ENCODE data around the gene OR52W1.
A peak's percentile ranks its signal among the peaks of the same experiment; 100 is the strongest.
"Not testable (repeated sequence)": the region's sequence is repeated elsewhere in the genome, so short reads cannot be mapped to it uniquely, and the experiment has no call there.

The OR52W1 gene

GRCh38 chr11:6217722-6218121 lies 18.7 kb downstream of the OR52W1 start:
- DNase-seq (ENCODE audit: low spot score), result no peak

DNA sequence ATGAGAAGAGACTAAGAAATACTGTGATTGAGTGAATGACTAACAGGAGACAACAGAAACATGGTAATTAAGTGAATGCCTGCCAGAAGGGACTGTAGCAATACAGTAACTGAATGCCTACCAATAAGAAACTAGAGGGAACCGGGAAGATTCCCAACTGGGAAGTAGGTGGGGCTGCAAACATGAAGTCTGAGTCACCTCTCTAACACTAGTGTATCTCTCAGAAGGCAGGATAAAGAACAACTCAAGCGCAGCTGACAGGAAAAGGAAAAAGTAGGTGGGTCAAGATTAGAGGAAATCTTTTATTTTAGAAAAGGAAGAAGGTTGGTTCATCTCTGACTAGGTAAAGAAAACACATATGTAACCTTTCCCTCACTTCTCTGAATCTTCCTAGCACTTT lies 20.3 kb downstream of the OR52W1 start:
- peak; percentile 26 for DNase-seq (ENCODE audit: low spot score)

DNA sequence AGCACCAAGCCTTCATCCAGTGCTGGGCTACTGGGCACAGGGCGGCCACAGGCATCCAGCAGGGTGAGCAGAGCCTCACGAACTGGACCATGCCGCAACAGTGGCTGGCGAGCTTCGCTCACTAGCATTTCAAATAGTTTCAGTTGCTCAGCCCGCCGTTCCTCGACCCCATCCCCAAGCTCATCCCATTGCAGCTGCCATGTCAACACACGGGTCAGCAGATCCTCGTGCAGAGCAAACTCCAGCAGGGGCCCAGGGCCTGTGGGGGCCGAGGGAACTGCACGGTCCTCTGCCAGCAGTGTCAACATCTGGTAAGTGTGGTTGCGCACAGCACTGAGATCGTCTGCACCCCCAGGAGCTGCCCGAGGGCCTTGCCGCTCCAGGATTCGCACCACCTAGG lies 24.8 kb downstream of the OR52W1 start:
- no peak for DNase-seq (ENCODE audit: low spot score)

DNA sequence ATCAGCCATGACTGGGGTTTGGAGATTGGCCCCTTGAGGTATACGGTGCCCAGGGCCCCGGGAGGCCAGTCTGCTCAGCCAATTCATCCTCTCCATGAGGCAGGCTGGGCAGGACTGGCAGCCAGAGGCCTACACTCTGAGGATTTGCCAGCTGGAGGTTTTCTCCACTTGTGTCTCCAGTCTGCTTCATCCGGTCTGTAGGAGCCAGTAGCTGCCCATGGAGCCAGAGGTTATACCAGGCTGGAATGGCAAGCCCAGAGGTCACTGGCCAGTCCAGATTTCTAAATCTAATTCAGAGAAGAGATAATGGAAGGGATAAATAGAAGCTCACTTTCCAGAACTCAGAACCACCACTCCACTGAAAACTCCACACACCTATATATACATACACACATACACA lies 25.4 kb downstream of the OR52W1 start:
- DNase-seq (ENCODE audit: low spot score), result no peak

DNA sequence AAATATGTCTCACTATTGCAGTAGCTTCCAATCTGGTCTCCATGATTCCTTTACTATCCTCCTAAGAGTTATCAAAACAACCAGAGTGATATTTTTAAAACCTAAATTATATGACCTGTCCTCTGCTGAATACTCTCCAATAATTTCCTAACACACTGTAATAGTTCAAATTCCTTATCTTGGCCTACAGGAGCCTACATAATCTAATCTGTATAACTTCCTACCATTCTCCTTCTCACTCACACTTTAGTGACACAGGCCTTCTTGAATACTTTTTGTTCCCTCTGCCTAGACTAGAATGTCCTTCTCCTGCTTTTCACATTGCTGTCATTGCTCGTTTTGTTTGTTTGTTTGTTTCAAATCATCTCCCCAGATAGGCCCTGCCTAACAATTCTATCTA lies 26.0 kb downstream of the OR52W1 start:
- no peak for DNase-seq (ENCODE audit: low spot score)

DNA sequence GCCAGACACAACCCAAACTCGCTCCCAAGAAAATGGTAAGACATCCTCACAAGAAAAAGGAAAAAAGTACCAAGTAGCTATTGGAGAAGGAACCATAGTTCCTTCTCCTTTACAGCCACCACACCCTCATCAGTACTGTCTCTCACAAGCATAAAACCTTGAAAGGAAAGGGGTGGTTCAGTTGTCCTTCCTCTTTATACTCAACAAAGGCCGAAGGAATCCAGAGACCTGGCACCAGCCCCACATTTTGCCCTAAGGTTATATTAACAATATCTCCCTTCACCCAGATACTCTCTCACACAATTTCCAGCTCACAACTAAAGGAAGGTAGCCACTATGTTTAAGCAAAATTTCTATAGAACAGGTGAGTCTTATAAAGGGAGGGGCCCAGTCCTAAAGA lies 26.9 kb downstream of the OR52W1 start:
- DNase-seq (ENCODE audit: low spot score), result no peak

DNA sequence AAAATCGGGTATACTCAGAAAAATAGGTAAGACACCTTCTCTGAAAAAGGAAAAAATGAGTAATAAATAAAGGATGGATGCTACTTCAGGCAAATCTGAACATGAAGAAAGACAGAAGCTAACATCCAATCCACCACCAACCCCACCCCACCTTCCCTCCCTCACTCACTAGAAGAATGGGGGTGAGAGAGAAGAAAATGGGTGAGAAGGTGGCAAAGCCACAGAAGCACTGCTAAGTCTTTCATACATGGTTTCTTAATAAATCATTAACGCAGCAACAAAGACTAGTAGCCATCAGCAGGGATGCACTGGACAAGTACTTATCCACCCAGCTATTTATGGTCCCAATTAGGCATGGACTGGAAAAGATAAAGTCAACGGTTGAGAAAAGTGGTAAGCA lies 29.5 kb downstream of the OR52W1 start:
- DNase-seq (ENCODE audit: low spot score), result no peak

DNA sequence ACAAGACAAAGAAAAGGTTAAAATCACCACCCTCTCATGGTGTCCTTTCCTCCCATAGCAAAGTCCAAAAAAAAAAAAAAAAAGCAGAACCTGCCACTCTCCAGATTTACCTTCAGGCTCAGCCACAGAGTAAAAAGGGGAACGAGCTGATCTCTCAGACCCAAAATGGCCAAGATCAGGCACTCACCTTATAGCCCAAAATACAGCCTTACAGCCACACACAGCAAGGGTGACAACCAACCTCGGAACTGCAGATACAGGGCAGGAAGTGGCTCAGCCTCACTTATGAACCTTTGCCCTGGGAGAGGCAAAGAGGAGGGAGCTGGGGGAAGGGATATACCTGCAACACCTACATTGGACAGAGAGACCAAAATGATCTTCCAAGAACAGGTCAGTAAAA lies 30.9 kb downstream of the OR52W1 start:
- no peak for DNase-seq (ENCODE audit: low spot score)

DNA sequence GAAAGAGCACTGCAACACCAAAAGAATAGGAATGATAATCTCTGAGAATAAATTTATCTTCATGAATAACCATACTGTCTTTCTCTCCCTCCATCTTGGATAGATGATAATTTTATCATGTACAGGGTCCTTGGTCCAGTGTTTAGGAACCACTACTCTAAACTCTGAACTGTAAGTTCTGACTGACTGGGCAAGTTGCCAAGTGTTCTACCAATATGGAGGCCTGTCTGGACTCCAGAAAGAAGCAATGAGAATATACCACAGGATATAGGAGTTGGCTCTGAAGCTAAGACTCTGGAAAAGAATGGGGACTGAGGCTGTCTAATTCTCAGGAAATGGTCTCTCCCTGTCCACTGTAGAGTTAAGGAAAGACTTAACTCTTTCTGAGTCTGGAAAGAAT lies 33.9 kb downstream of the OR52W1 start:
- no peak for DNase-seq (ENCODE audit: low spot score)

DNA sequence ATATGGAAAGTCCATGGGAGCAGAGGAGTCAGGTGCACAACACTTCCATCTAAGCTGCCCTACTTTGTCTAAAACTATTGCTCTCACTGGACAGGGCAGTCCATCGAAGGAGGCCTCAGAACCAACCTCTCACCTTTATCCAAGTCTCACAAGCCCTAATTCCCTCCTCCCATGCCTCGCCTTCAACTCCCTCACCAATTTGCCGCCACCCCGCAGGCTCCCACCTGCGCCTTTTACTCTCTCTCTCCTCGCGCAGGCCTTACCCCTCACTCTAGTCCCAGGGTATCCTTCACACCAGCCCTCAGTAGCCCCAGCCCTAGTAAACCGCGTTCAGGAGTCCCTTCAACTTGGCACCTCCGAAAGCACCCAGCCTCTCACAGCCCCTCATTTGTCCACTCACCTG lies 35.0 kb downstream of the OR52W1 start:
- no peak for DNase-seq (ENCODE audit: low spot score)

GRCh38 chr11:6234387-6235107 lies 35.5 kb downstream of the OR52W1 start, which contains the start of gene FHIP1B:
TSS of gene FHIP1B (minus strand) at chr11:6234636. CDS start at chr11:6224516, 10,120 bp downstream.
- peak; percentile 100 for DNase-seq (ENCODE audit: low spot score)

DNA sequence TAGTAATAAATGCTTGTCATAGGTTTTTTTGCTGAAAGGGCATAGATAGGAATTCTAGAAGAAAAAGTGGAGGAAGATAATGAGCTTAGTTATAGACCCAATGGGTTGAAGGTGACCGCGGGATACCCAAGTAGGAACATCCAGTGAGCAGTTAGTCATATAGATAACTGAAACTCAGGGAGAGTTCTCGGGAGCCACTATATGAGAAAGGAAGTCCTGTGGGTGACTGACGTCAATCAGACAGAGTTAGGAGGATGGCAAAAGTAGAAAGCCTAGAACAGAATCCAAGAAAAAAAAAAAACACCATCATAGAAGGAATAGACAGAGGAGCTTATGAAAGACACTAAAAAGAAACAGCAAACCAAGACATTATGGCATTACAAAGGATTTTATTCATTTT lies 38.2 kb downstream of the OR52W1 start:
- no peak for DNase-seq (ENCODE audit: low spot score)

DNA sequence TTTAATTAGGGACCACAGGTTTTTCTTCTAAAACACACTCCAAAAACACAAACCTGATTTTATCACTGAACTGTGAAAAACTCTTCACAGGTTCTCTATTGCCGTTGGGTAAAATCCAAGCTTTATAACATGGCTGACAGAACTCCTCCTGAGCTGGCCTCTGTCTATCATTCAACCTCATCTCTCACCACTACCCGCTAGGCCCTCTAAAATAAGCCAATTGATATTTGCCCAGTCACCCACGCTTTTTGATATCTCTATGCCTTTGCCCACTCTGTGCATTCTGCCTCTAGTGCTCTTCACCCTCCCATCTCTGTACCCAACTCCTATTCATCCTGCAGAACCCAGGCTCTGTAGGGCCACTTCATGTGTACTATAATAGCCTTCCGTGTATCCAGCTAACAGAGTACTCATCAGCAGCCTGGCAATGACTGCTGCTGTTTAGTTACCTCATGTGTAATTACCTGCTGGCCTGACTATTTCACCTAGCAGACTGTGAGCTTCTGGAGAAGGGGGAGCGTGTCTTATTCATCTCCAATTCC lies 38.8 kb downstream of the OR52W1 start:
- DNase-seq (ENCODE audit: low spot score), result no peak

DNA sequence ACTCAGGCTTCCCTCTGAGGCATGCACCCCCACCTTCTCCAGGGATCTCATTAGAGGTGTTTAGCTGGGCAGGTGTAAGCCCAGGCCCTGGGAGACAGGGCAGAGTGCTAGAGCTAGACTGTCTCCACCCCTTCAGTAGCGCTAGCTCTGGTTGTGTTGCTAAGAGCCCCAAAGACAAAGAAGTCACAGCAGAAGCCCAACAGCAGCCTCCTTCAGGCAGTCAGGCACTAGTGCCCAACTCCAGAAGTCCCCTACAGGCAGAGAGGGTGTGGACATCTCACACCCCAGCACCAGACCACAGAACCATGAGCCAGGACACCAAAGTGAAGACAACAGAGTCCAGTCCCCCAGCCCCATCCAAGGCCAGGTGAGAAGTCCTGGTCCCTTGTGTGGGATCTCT lies 39.9 kb downstream of the OR52W1 start, which contains the start of gene CNGA4:
Gene CNGA4, plus strand, starts transcription at position 188 of the 400 bp plus-strand sequence. Its CDS starts 118 bp downstream, at position 306.
- no peak for DNase-seq (ENCODE audit: low spot score)

- DNase-seq (ENCODE audit: low spot score), result no peak
These were observed 41.1 kb downstream of the OR52W1 start for GRCh38 chr11:6240139-6240538.

DNA sequence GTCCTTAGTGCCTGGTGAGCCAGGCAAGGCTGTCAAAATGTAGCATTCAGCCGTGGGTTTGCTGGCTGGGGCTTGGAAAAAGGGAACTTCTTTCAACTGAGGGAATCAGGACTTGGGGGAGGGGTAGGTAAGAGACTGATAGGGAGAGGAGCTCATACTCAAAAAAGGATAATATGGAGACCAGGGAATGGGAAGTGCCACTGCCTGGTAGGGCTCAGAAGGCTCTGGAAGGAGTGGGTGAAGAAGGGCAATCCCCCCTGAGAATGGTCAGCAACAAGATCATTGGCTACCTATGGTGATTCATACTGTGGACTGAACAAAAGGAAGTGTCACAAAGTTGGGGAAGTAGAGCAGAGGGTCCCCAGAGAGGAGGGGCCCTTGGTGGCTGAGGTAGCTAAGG lies 41.8 kb downstream of the OR52W1 start:
- no peak for DNase-seq (ENCODE audit: low spot score)

- DNase-seq (ENCODE audit: low spot score), result no peak
These were observed 42.3 kb downstream of the OR52W1 start for GRCh38 chr11:6241316-6241715.

- no peak for DNase-seq (ENCODE audit: low spot score)
These were observed 46.5 kb downstream of the OR52W1 start for GRCh38 chr11:6245536-6245935.

DNA sequence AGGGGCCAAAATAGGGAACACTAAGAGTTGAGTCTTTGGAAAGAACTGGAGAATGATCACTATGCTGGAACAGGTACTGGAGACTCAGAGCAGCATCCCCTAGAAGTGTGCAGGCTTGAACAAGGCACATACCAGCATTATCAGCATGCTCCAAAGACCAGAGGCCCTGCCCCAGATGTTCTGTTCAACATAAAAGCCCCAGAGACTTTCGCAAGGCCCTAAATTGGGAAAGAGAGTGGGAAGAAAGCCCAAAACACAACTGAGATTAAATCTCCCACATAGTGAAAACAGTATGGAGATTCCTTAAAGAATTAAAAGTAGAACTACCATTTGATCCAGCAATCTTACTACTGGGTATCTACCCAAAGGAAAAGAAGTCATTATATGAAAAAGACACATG lies 49.2 kb downstream of the OR52W1 start:
- no peak for DNase-seq (ENCODE audit: low spot score)

DNA sequence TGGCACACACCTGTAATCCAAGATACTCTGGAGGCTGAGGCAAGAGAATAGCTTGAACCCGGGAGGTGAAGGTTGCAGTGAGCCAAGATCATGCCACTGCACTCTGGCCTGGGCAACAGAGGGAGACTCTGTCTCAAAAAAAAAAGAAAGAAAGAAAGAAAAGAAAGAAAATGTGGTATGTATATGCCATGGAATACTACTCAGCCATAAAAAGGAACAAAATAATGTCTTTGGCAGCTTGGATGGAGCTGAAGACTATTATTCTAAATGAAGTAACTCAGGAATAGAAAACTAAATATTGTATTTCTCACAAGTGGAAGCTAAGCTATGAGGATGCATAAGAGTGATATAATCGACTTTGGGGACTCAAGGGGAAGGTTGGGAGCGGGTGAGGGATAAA lies 49.9 kb downstream of the OR52W1 start:
- not testable (repeated sequence) for DNase-seq (ENCODE audit: low spot score)

Measured in Ammon's horn (tissue), 1 donor.